Panc1 (cell line): ENCODE results near the gene AAMP. TPM values are rescaled to one million over a fixed set of nuclear protein-coding genes. Genes with fewer than 3 reads are reported as not detected.

Experiments used
- ATAC-seq: fragments of 200-7000 bp; cut with Tn5 transposase; 2 replicates; pipeline ENCODE4 v1.9.1; 2020; ENCODE audit warnings: mild to moderate bottlenecking, moderate library complexity
- BruUV-seq: library from RNA; stranded (reverse); fragments of 400-500 nt; replicated peaks from 2 replicates; lab custom pipeline; 2021; lab: Mats Ljungman, UMichigan
- CTCF ChIA-PET: fragments of 300-600 bp; sonication (Branson Sonifier 250); formaldehyde crosslinking; loops from one replicate; lab custom pipeline; 2022; ENCODE audit warnings: antibody characterized with exemption; lab: Charles Lee
- POLR2A ChIA-PET: fragments of 300-600 bp; sonication (Branson Sonifier 250); formaldehyde crosslinking; loops from one replicate; lab custom pipeline; 2022; ENCODE audit warnings: antibody characterized with exemption; lab: Charles Lee
- DNase-seq: peaks from one replicate; pipeline ENCODE4 v3.0.0-alpha.2; 2010; ENCODE audit warnings: low read depth, low spot score
- H3K27ac ChIP-seq: 2 replicates; pipeline ENCODE4 v1.5.1; 2011; ENCODE audit warnings: mild to moderate bottlenecking, low read length, inconsistent platforms
- H3K27me3 ChIP-seq: fragments of 200-500 bp; sonication (Bioruptor generic); 2 replicates; pipeline ENCODE4 v1.6.0; 2014; ENCODE audit warnings: low read length, inconsistent platforms; ENCODE audit not compliant: control insufficient read depth, insufficient read depth
- H3K36me3 ChIP-seq: fragments of 200-500 bp; sonication (Bioruptor generic); 2 replicates; pipeline ENCODE4 v1.5.1; 2014; ENCODE audit warnings: inconsistent platforms, mild to moderate bottlenecking, low read length, moderate library complexity; ENCODE audit not compliant: control insufficient read depth, insufficient read depth
- H3K4me1 ChIP-seq: 2 replicates; pipeline ENCODE4 v1.5.1; 2011; ENCODE audit warnings: inconsistent platforms, mild to moderate bottlenecking, low read length, moderate library complexity; ENCODE audit not compliant: control insufficient read depth, insufficient read depth
- H3K4me3 ChIP-seq, 2 experiments: 2 replicates each; pipeline ENCODE4 v1.5.1; 2011 to 2012; ENCODE audit warnings: low read depth in 2 of 2, low read length in 2 of 2, mild to moderate bottlenecking in 2 of 2, inconsistent platforms in 1 of 2, moderate library complexity in 1 of 2
- H3K9me3 ChIP-seq: fragments of 200-500 bp; sonication (Bioruptor generic); 2 replicates; pipeline ENCODE4 v1.5.1; 2014; ENCODE audit warnings: low read depth, mild to moderate bottlenecking, inconsistent platforms, low read length, moderate library complexity; ENCODE audit not compliant: control insufficient read depth, insufficient read depth
- POLR2AphosphoS5 ChIP-seq: IDR thresholded peaks from 2 replicates; pipeline ENCODE4 v1.6.1; 2012; ENCODE audit warnings: mild to moderate bottlenecking, low read depth, low read length, moderate library complexity
- SIN3A ChIP-seq: IDR thresholded peaks from 2 replicates; pipeline ENCODE4 v1.6.1; 2012; ENCODE audit warnings: low read depth, mild to moderate bottlenecking, low read length, moderate library complexity, borderline replicate concordance; ENCODE audit not compliant: insufficient read depth
- TCF7L2 ChIP-seq: IDR thresholded peaks from 2 replicates; pipeline ENCODE4 v1.6.1; 2011; ENCODE audit warnings: mild to moderate bottlenecking, low read depth, low read length, inconsistent platforms
- in situ Hi-C: cut with HindIII; loops from 2 replicates; pipeline ENCODE4 v1.10.0; 2016; ENCODE audit warnings: low sequenced_read_pairs, low pct_unique_long_range_greater_than_20kb
- intact Hi-C: fragments of 100-400 bp; cut with micrococcal nuclease; formaldehyde crosslinking; loops from one replicate; pipeline ENCODE4 v1.10.0; 2022; ENCODE audit not compliant: unreplicated experiment
- total RNA-seq: library from RNA; stranded (reverse); gene quantifications from one replicate; pipeline ENCODE4 v1.2.1, GENCODE V29; 2021; ENCODE audit not compliant: unreplicated experiment
- TF ChIP-seq, protein P1 (sequence below), 2 experiments: IDR thresholded peaks; 2 replicates each; pipeline ENCODE4 v1.6.1; 2011 to 2012; ENCODE audit warnings: low read depth in 2 of 2, control low read depth in 1 of 2, low read length in 1 of 2, mild to moderate bottlenecking in 1 of 2, moderate library complexity in 1 of 2; ENCODE audit not compliant: insufficient read depth in 1 of 2
- TF ChIP-seq, protein P2 (sequence below): fragments of 450-650 bp; IDR thresholded peaks from 2 replicates; pipeline ENCODE4 v1.5.1; 2017; ENCODE audit warnings: mild to moderate bottlenecking

AAMP gene
- total RNA-seq, 1 experiment from 2014 or later, result 103 TPM

DNA sequence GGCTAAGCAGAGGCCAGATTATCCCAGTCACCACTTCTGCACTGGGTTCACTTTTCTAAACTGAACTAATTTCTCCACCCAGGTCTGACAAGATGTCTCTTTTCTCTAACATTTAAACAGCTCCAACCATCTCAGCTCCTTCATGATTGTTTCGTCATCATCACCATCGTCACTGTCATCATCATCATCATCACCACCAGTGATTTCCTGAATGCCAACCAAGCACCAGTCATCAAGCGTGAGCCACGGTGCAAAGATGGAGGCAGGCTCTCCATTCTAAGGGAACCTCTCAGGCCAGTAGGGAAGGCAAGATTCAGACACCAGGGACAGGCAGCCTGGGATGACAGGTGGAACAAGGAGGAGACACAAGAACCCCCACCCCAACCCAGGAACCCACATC lies 47.9 kb upstream of the AAMP start:
- Histone ChIP-seq H3K27me3 (no peaks in the 10 kb centered on the region), H3K9me3 (no peaks in the 10 kb centered on the region), H3K36me3 (no peaks in the 10 kb centered on the region), H3K4me3 (no peak overlapping the region), H3K4me1 (peaks cover 4% of the 10 kb centered on the region; the same call in 1 of the 2 replicates), H3K27ac (no peak overlapping the region)
- intact Hi-C loops (no loop called here), in situ Hi-C loops (no loop called here)
- CTCF ChIA-PET, result no interaction called here
- no TSS peak for BruUV-seq
- POLR2A ChIA-PET, result no interaction called here
- no peak for TF ChIP-seq POLR2AphosphoS5
- no peak for TF ChIP-seq SIN3A
- TF ChIP-seq TCF7L2, result no peak
- TF ChIP-seq, protein P1, sequence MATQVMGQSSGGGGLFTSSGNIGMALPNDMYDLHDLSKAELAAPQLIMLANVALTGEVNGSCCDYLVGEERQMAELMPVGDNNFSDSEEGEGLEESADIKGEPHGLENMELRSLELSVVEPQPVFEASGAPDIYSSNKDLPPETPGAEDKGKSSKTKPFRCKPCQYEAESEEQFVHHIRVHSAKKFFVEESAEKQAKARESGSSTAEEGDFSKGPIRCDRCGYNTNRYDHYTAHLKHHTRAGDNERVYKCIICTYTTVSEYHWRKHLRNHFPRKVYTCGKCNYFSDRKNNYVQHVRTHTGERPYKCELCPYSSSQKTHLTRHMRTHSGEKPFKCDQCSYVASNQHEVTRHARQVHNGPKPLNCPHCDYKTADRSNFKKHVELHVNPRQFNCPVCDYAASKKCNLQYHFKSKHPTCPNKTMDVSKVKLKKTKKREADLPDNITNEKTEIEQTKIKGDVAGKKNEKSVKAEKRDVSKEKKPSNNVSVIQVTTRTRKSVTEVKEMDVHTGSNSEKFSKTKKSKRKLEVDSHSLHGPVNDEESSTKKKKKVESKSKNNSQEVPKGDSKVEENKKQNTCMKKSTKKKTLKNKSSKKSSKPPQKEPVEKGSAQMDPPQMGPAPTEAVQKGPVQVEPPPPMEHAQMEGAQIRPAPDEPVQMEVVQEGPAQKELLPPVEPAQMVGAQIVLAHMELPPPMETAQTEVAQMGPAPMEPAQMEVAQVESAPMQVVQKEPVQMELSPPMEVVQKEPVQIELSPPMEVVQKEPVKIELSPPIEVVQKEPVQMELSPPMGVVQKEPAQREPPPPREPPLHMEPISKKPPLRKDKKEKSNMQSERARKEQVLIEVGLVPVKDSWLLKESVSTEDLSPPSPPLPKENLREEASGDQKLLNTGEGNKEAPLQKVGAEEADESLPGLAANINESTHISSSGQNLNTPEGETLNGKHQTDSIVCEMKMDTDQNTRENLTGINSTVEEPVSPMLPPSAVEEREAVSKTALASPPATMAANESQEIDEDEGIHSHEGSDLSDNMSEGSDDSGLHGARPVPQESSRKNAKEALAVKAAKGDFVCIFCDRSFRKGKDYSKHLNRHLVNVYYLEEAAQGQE (IDR thresholded peaks at IDR 0.05; ENCODE audit: insufficient read depth in 1 of 2, low read depth in 2 of 2, low read length in 1 of 2), result no peak
- TF ChIP-seq, protein P2, sequence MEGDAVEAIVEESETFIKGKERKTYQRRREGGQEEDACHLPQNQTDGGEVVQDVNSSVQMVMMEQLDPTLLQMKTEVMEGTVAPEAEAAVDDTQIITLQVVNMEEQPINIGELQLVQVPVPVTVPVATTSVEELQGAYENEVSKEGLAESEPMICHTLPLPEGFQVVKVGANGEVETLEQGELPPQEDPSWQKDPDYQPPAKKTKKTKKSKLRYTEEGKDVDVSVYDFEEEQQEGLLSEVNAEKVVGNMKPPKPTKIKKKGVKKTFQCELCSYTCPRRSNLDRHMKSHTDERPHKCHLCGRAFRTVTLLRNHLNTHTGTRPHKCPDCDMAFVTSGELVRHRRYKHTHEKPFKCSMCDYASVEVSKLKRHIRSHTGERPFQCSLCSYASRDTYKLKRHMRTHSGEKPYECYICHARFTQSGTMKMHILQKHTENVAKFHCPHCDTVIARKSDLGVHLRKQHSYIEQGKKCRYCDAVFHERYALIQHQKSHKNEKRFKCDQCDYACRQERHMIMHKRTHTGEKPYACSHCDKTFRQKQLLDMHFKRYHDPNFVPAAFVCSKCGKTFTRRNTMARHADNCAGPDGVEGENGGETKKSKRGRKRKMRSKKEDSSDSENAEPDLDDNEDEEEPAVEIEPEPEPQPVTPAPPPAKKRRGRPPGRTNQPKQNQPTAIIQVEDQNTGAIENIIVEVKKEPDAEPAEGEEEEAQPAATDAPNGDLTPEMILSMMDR, result no peak
- DNase-seq (no peak), ATAC-seq (no peak)

DNA sequence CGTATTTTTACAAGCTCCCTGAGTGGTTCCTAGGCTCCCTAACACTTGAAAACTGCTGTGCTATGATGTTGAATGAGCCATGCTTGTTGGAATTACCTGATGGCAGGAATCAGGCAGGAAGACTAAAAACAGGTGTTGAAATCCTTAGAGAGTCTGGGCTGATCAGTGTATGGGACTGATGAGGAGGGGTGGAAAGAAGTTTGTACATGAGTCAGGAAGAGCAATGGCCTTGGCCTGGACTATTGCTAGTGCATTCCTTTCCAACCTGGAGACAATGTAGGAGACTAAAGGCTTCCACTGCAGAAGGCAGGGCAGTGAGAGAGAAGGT lies 47.3 kb upstream of the AAMP start:
- no TSS peak for BruUV-seq
- intact Hi-C loops, result no loop called here
- in situ Hi-C loops, result no loop called here

More for the DNA sequence above, 47.3 kb upstream of the AAMP start:
- ChIA-PET CTCF (no interaction called here), POLR2A (no interaction called here)
- DNase-seq (no peak), ATAC-seq (no peak)
- Histone ChIP-seq H3K27ac (no peak overlapping the region), H3K4me1 (peaks cover under 1% of the 10 kb centered on the region; the same call in 1 of the 2 replicates), H3K36me3 (no peaks in the 10 kb centered on the region), H3K9me3 (no peaks in the 10 kb centered on the region), H3K27me3 (no peaks in the 10 kb centered on the region), H3K4me3 (no peak overlapping the region)
- no peak for TF ChIP-seq TCF7L2
- TF ChIP-seq, protein P2, result no peak
- TF ChIP-seq POLR2AphosphoS5, result no peak
- no peak for TF ChIP-seq SIN3A
- TF ChIP-seq, protein P1 (IDR thresholded peaks at IDR 0.05; ENCODE audit: insufficient read depth in 1 of 2, low read depth in 2 of 2, low read length in 1 of 2), result no peak
